GM12875 (cell line): Measurements from ENCODE around the gene ZBTB20.
A peak's percentile ranks its signal among the peaks of the same experiment; 100 is the strongest.

ENCODE experiments used
- H3K4me3 ChIP-seq: one replicate; pipeline ENCODE4 v1.5.1; 2011; ENCODE audit warnings: low read depth, low read length, control low read depth
- TF ChIP-seq, protein P1 (sequence below): IDR thresholded peaks from 2 replicates; pipeline ENCODE4 v1.5.1; 2011; ENCODE audit warnings: low read depth, mild to moderate bottlenecking, control low read depth, inconsistent platforms, low read length, moderate library complexity, borderline replicate concordance; ENCODE audit not compliant: insufficient read depth

The ZBTB20 gene

DNA sequence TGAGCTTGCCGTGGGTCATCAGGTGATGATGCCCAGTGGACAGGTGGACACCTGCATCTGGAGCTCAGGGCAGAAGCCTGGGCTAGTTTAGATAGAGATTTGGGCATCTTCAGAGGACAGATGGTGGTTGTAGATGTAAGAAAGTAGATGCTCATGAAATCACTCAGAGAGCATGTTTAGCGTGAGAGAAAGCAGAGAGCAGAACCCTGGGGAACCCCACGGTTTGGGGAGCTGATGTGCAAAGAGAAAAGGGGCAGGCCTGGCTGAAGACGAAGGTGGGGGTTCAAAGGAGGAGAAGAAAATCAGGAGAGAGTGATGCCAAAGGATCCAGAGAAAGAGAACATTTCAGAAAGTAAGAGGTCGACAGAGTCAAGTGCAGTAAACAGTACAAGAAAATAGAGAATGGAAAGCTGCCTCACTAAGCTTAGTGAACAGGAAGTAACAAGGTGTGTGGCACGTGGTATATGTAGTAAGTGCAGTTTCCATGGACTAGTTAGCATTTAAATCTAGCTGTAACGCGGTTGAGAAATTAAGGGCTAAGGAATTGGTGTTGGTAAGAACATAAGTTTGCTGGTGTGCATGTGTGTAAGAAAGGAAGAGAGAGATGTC lies 839.8 kb downstream of the ZBTB20 start:
- H3K4me3 ChIP-seq = no peak overlapping the region
- TF ChIP-seq, protein P1, sequence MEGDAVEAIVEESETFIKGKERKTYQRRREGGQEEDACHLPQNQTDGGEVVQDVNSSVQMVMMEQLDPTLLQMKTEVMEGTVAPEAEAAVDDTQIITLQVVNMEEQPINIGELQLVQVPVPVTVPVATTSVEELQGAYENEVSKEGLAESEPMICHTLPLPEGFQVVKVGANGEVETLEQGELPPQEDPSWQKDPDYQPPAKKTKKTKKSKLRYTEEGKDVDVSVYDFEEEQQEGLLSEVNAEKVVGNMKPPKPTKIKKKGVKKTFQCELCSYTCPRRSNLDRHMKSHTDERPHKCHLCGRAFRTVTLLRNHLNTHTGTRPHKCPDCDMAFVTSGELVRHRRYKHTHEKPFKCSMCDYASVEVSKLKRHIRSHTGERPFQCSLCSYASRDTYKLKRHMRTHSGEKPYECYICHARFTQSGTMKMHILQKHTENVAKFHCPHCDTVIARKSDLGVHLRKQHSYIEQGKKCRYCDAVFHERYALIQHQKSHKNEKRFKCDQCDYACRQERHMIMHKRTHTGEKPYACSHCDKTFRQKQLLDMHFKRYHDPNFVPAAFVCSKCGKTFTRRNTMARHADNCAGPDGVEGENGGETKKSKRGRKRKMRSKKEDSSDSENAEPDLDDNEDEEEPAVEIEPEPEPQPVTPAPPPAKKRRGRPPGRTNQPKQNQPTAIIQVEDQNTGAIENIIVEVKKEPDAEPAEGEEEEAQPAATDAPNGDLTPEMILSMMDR = no peak

DNA sequence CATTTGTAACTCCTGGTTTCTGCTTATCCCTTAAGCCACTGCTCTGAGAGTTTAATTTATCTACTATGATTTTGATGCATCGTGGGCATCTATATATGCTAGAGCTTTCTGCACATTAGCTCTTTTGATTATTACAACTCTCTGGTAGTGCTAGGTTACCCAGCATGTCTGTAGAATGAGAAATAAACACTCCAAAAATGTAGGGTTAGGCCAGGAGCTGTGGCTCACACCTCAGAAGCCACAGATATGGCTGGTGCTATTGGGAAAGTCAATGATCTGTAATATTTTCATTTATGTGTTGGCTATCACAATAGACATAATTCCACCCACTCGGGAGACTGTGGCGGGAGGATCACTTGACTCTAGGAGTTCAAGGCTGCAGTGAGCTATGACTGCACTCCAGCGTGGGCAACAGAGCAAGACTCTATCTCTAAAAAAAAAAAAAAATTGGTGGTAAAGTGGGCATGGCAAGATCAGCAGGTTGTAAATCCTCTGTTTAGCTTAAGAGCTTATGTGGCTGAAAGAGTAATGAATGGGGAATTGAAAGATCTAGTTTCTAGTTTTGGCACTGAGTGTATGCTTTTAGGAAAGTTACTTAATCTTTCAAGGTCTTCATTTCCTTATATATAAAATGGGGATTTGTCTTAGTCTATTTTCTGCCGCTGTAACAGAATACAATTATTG lies 847.0 kb downstream of the ZBTB20 start:
- TF ChIP-seq, protein P1 = no peak
- no peak overlapping the region for H3K4me3 ChIP-seq

DNA sequence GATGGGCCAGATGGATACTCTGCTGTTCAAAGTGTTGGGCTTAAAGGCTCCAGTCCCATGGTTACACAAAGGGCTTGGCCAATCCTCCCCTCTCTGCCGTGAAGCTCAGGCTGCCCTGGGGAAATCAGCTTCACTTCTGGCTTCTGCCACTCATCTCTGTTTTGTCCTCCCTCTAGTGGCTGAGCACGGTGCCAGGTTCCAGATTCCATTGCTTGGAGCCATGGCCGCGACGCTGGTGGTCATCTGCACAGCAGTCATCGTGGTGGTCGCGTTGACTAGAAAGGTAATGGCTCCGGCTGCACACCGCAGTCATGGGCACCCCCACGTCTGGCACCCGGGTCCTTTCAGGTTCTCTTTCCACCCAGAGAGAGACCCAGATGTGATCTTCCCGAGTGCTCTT lies 847.7 kb downstream of the ZBTB20 start:
- TF ChIP-seq, protein P1 = peak; percentile 60; the same call in 1 of the 2 replicates
- H3K4me3 ChIP-seq = no peak overlapping the region

DNA sequence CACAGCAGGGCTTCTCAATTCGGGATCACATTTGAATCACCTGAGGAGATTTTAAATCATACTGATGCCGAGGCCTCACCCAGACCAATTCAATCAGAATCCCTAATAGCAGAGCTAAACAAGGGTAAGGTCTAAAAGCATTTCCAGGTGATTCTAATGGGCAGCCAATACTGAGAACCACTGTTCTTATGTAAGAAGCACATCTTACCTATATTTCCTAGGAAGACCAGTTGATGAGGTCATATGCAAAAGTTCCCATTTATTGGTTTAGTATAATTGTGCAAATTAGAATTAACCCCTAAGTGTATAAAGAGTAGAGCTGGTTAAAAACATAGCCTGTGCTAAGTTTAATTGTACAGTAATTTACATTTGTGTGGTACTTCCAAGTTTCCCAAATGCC lies 851.1 kb downstream of the ZBTB20 start:
- no peak overlapping the region for H3K4me3 ChIP-seq
- TF ChIP-seq, protein P1 = no peak

DNA sequence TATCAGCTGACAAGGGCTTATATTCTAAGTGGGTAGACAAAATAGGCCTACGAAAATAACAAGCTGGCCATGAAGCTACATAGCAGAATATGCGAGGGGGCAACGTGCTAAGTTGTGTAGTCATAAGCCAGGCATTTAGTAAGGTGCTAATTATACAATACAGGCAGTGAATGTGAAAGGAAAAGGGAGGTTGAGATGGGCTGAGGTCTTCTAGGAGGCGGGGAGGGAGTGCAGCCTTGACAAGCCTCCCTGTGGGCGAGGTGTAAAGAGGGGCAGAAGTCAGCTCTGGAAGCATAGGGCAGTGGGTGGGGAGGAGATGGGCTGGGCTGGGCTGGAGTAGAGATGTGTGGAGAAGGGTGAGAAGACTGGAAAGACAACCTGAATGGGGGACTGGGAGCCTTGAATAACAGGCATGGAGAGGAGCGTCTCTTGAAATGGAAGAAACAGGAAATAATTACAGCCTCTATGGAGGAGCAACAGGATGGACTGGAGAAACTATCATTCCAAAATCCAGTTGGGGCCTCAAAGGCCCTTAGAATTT lies 852.1 kb downstream of the ZBTB20 start:
- no peak overlapping the region for H3K4me3 ChIP-seq
- TF ChIP-seq, protein P1 = no peak

DNA sequence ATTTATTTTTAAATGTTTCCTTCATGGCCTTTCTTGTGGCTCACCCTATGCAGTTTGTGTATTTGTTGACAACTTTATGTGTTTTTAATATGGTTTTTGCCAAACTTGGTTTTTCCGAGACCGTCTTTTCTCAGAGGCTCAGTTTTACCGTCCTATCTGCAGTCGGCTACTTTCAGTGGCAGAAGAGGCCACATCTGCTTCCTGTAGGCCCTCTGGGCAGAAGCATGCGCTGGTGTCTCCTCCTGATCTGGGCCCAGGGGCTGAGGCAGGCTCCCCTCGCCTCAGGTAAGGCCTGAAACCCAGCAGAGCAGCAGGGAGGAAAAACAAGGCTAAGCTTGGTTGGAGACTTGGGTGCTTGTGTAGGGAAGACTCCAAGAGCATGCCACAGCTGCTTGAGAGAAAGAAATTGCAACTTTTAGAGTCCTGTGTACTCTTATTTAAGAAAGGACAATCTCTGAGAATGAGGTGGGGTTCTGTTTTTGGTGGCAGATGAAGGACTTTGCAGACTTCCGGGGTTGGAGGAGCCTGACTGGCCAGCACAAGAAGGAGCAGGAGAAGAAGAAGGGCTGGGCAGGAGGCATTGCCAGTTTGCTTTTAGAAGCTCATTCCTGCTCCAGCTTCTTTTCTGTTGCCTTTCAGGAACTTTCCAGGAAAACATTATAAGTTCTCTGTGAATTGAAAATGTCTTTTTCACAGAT lies 853.1 kb downstream of the ZBTB20 start, which contains the start of gene TIGIT:
Gene TIGIT (plus strand): TSS at position 191 of the 698 bp plus-strand sequence. CDS start 34 bp downstream, at position 225.
- TF ChIP-seq, protein P1 = no peak
- H3K4me3 ChIP-seq = no peak within 1 kb of the TSS
